ENCODE results near the gene LHFPL3. TPM values are rescaled to one million over a fixed set of nuclear protein-coding genes. Genes with fewer than 3 reads are reported as not detected.

Gene LHFPL3
- total RNA-seq, 1 experiment from 2014 or later: not detected

GRCh38 chr7:104909096-104909495 lies 580.7 kb downstream of the LHFPL3 start:
- Histone ChIP-seq H2BK15ac (ENCODE audit: low read depth, low read length) (no peak overlapping the region), H3K4me1 (ENCODE audit: insufficient read depth, low read length) (no peaks in the 10 kb centered on the region), H3K23me2 (ENCODE audit: insufficient read length, low read depth, low read length, poor library complexity, severe bottlenecking) (no peaks in the 10 kb centered on the region), H2AFZ (ENCODE audit: low read length) (no peak overlapping the region), H3K23ac (ENCODE audit: insufficient read length, low read depth, low read length) (no peak overlapping the region), H4K5ac (ENCODE audit: insufficient read length, low read depth, low read length) (no peak overlapping the region), H2BK5ac (ENCODE audit: insufficient read length, low read length) (no peak overlapping the region), H3K9ac (ENCODE audit: extremely low read depth, insufficient read length, low read length) (no peak overlapping the region), H3K27ac (ENCODE audit: insufficient read length, low read depth, low read length) (no peak overlapping the region), H3K4ac (ENCODE audit: low read depth, low read length) (no peak overlapping the region), H3K27me3 (ENCODE audit: insufficient read depth, low read length) (no peaks in the 10 kb centered on the region), H2BK12ac (ENCODE audit: insufficient read length, low read depth, low read length) (no peak overlapping the region), H2AK5ac (ENCODE audit: insufficient read length, low read length) (no peak overlapping the region), H4K8ac (replicated peaks; ENCODE audit: insufficient read length, low read depth, low read length) (no peak overlapping the region), H3K18ac (ENCODE audit: insufficient read length, low read depth, low read length) (no peak overlapping the region), H3K56ac (ENCODE audit: insufficient read length, low read depth, low read length) (no peak overlapping the region), H3T11ph (ENCODE audit: low read length) (no peak overlapping the region), H4K20me1 (ENCODE audit: control insufficient read depth, insufficient read depth, insufficient read length) (no peaks in the 10 kb centered on the region), H2BK20ac (ENCODE audit: low read depth, low read length, poor library complexity, severe bottlenecking) (no peak overlapping the region), H3K14ac (ENCODE audit: insufficient read depth, low read length) (no peak overlapping the region), H3K79me2 (ENCODE audit: insufficient read depth, low read length) (no peaks in the 10 kb centered on the region), H3K79me1 (ENCODE audit: insufficient read depth, low read depth, low read length, poor library complexity, severe bottlenecking) (no peaks in the 10 kb centered on the region), H4K91ac (ENCODE audit: insufficient read length, low read depth, low read length) (no peak overlapping the region), H3K4me2 (ENCODE audit: insufficient read depth, insufficient read length, low read length) (no peak overlapping the region), H3K9me3 (ENCODE audit: control insufficient read depth, low read depth, low read length) (no peaks in the 10 kb centered on the region), H2BK120ac (ENCODE audit: low read depth, low read length, poor library complexity, severe bottlenecking) (no peak overlapping the region)
- no peak overlapping the region for H3K4me3 Mint-ChIP-seq
- TF ChIP-seq CTCF (conservative IDR thresholded peaks at IDR 0.05): no peak
- no peaks in the 10 kb centered on the region for H3K9me3 Mint-ChIP-seq
- no peaks in the 10 kb centered on the region for H3K4me1 Mint-ChIP-seq
- no peak for DNase-seq
- no peak overlapping the region for H3K27ac Mint-ChIP-seq
- no peaks in the 10 kb centered on the region for H3K36me3 Mint-ChIP-seq (ENCODE audit: insufficient read depth in 1 of 3, low read depth in 3 of 3)
- H3K27me3 Mint-ChIP-seq (ENCODE audit: low read depth): 0 out of 2 replicates have a peak, but pooled peaks cover 1% of the 10 kb centered on the region
- WGBS (ENCODE audit: extremely low coverage, insufficient read length, low lambda C conversion rate): no CpG with 5 or more reads among the region's 2 CpGs
